HCT116 (cell line): ENCODE measurements around the gene LOXHD1. TPM values are rescaled to one million over a fixed set of nuclear protein-coding genes. Genes with fewer than 3 reads are reported as not detected.

ENCODE experiments used
- ATAC-seq: fragments of 200-7000 bp; cut with Tn5 transposase; 2 replicates; pipeline ENCODE4 v1.9.1; 2020; ENCODE audit warnings: mild to moderate bottlenecking, moderate library complexity
- BruUV-seq: library from RNA; stranded (reverse); fragments of 400-500 nt; replicated peaks from 2 replicates; lab custom pipeline; 2021; lab: Mats Ljungman, UMichigan
- CTCF ChIA-PET: fragments of 300-600 bp; sonication (Branson Sonifier 250); formaldehyde crosslinking; loops from one replicate; lab custom pipeline; 2021; ENCODE audit warnings: antibody characterized with exemption; lab: Charles Lee
- POLR2A ChIA-PET: fragments of 300-600, 350-600 bp; sonication (Branson Sonifier 250); formaldehyde crosslinking; loops from one replicate; lab custom pipeline; 2021; ENCODE audit warnings: antibody characterized with exemption; lab: Charles Lee
- RAD21 ChIA-PET, 2 experiments: fragments of 300-600 bp; sonication (Branson Sonifier 250); formaldehyde crosslinking; loops; one replicate each; lab custom pipeline; 2023; ENCODE audit warnings: low total read pairs in 2 of 2; ENCODE audit not compliant: uncharacterized antibody in 2 of 2, unreplicated experiment in 2 of 2, low non-redundant PET in 1 of 2; lab: Charles Lee
- DNase-seq: peaks from one replicate; pipeline ENCODE4 v3.0.0-alpha.2; 2010; ENCODE audit warnings: low read depth, low spot score
- H2AFZ ChIP-seq: fragments of 200-600 bp; shearing (Covaris generic), sonication (generic); 2 replicates; pipeline ENCODE4 v1.6.1; 2017; ENCODE audit warnings: low read depth, mixed run types, mixed read lengths, antibody characterized with exemption, low read length; ENCODE audit not compliant: poor library complexity, severe bottlenecking
- H3K27ac ChIP-seq: 2 replicates; pipeline ENCODE4 v1.5.1; 2012; ENCODE audit warnings: low read depth, low read length
- H3K27me3 ChIP-seq: fragments of 200-600 bp; sonication (generic); 2 replicates; pipeline ENCODE4 v1.6.1; 2016; ENCODE audit warnings: mixed run types, low read length, mixed read lengths; ENCODE audit not compliant: insufficient read depth
- H3K36me3 ChIP-seq, 2 experiments: fragments of 200-500 bp in 1 of 2; fragments of 200-600 bp in 1 of 2; sonication (Bioruptor generic) in 1 of 2; sonication (generic) in 1 of 2; 2 replicates each; pipeline versions ENCODE4 v1.5.1 to v1.6.1; 2014 to 2016; ENCODE audit warnings: low read length in 2 of 2, inconsistent platforms in 1 of 2, mixed read lengths in 1 of 2, mixed run types in 1 of 2; ENCODE audit not compliant: insufficient read depth in 2 of 2, control insufficient read depth in 1 of 2
- H3K4me1 ChIP-seq, 2 experiments: fragments of 200-600 bp in 1 of 2; sonication (generic) in 1 of 2; 2 replicates each; pipeline versions ENCODE4 v1.5.1 to v1.6.1; 2012 to 2017; ENCODE audit warnings: low read length in 2 of 2, inconsistent platforms in 1 of 2, mild to moderate bottlenecking in 1 of 2, mixed read lengths in 1 of 2, mixed run types in 1 of 2, moderate library complexity in 1 of 2; ENCODE audit not compliant: insufficient read depth in 2 of 2, control insufficient read depth in 1 of 2
- H3K4me2 ChIP-seq: fragments of 200-600 bp; sonication (generic); 2 replicates; pipeline ENCODE4 v1.6.1; 2017; ENCODE audit warnings: mixed run types, low read length, mixed read lengths
- H3K4me3 ChIP-seq, 2 experiments: fragments of 200-600 bp in 1 of 2; sonication (generic) in 1 of 2; replicated peaks in 1 of 2; 2 replicates each; pipeline ENCODE4 v1.5.1; 2011 to 2016; ENCODE audit warnings: low read length in 2 of 2, control low read depth in 1 of 2, low read depth in 1 of 2, mild to moderate bottlenecking in 1 of 2, mixed read lengths in 1 of 2, mixed run types in 1 of 2
- H3K79me2 ChIP-seq: fragments of 200-600 bp; sonication (generic); 2 replicates; pipeline ENCODE4 v1.6.1; 2017; ENCODE audit warnings: mild to moderate bottlenecking, mixed run types, low read length, moderate library complexity, mixed read lengths; ENCODE audit not compliant: insufficient read depth
- H3K9ac ChIP-seq: fragments of 200-600 bp; sonication (generic); 2 replicates; pipeline ENCODE4 v1.6.1; 2016; ENCODE audit warnings: low read length, mixed read lengths
- H3K9me2 ChIP-seq: fragments of 200-600 bp; sonication (generic), shearing (Covaris generic); 2 replicates; pipeline ENCODE4 v1.6.1; 2017; ENCODE audit warnings: mixed run types, mild to moderate bottlenecking, moderate library complexity; ENCODE audit not compliant: insufficient read depth
- H3K9me3 ChIP-seq, 2 experiments: fragments of 200-500 bp in 1 of 2; fragments of 200-600 bp in 1 of 2; sonication (Bioruptor generic) in 1 of 2; sonication (generic) in 1 of 2; 2 replicates each; pipeline ENCODE4 v1.6.1; 2014 to 2017; ENCODE audit warnings: low read length in 2 of 2, mixed read lengths in 2 of 2, inconsistent platforms in 1 of 2, low read depth in 1 of 2, mild to moderate bottlenecking in 1 of 2, mixed run types in 1 of 2, moderate library complexity in 1 of 2; ENCODE audit not compliant: control insufficient read depth in 1 of 2, insufficient read depth in 1 of 2
- H4K20me1 ChIP-seq: fragments of 200-600 bp; sonication (generic), shearing (Covaris generic); 2 replicates; pipeline ENCODE4 v1.6.1; 2017; ENCODE audit warnings: mixed run types, mild to moderate bottlenecking, moderate library complexity; ENCODE audit not compliant: insufficient read depth
- CEBPB ChIP-seq: IDR thresholded peaks from 2 replicates; pipeline ENCODE4 v1.6.1; 2012; ENCODE audit warnings: low read depth
- EZH2 ChIP-seq: fragments of 200-600 bp; sonication (generic); IDR thresholded peaks from 2 replicates; pipeline ENCODE4 v1.6.1; 2017; ENCODE audit warnings: antibody characterized with exemption, mixed run types
- EZH2phosphoT487 ChIP-seq: fragments of 200-600 bp; IDR thresholded peaks from 2 replicates; pipeline ENCODE4 v1.6.1; 2018; ENCODE audit warnings: antibody characterized with exemption, borderline replicate concordance
- FOSL1 ChIP-seq: IDR thresholded peaks from 2 replicates; pipeline ENCODE4 v1.6.1; 2012; ENCODE audit warnings: low read depth
- POLR2A ChIP-seq: IDR thresholded peaks from 2 replicates; pipeline ENCODE4 v1.7.0; 2011; ENCODE audit warnings: borderline replicate concordance; ENCODE audit not compliant: insufficient read depth, insufficient read length; ENCODE audit errors: extremely low read depth
- RAD21 ChIP-seq: IDR thresholded peaks from 2 replicates; pipeline ENCODE4 v1.6.1; 2012; ENCODE audit warnings: low read depth, mild to moderate bottlenecking
- SP1 ChIP-seq: IDR thresholded peaks from 2 replicates; pipeline ENCODE4 v1.6.1; 2012; ENCODE audit warnings: low read depth
- TCF7L2 ChIP-seq: IDR thresholded peaks from 2 replicates; pipeline ENCODE4 v1.7.0; 2011; ENCODE audit warnings: borderline replicate concordance, inconsistent platforms; ENCODE audit not compliant: insufficient read depth, insufficient read length; ENCODE audit errors: extremely low read depth
- YY1 ChIP-seq: IDR thresholded peaks from 2 replicates; pipeline ENCODE4 v1.6.1; 2011; ENCODE audit warnings: low read length, low read depth, moderate library complexity, mild to moderate bottlenecking; ENCODE audit not compliant: insufficient replicate concordance; ENCODE audit errors: extremely low read depth
- ZBTB33 ChIP-seq: IDR thresholded peaks from 2 replicates; pipeline ENCODE4 v1.6.1; 2011; ENCODE audit warnings: mild to moderate bottlenecking, low read length, moderate library complexity; ENCODE audit not compliant: insufficient replicate concordance; ENCODE audit errors: extremely low read depth
- ZFX ChIP-seq: fragments of 450-650 bp; IDR thresholded peaks from 2 replicates; pipeline ENCODE4 v1.6.1; 2017
- ZNF274 ChIP-seq: fragments of 200-500 bp; sonication (Bioruptor generic); IDR thresholded peaks from 2 replicates; pipeline ENCODE4 v1.6.1; 2014; ENCODE audit warnings: mild to moderate bottlenecking, low read depth, low read length, inconsistent platforms
- intact Hi-C: fragments of 100-400 bp; cut with micrococcal nuclease; formaldehyde crosslinking; loops from 2 replicates; pipeline ENCODE4 v1.10.0; 2022
- total RNA-seq: library from RNA; stranded (reverse); gene quantifications from one replicate; pipeline ENCODE4 v1.2.1, GENCODE V29; 2021; ENCODE audit not compliant: unreplicated experiment
- TF ChIP-seq, protein P1 (sequence below): IDR thresholded peaks from 2 replicates; pipeline ENCODE4 v1.6.1; 2012; ENCODE audit warnings: low read depth

The LOXHD1 gene
- total RNA-seq, 1 experiment from 2014 or later = not detected

DNA sequence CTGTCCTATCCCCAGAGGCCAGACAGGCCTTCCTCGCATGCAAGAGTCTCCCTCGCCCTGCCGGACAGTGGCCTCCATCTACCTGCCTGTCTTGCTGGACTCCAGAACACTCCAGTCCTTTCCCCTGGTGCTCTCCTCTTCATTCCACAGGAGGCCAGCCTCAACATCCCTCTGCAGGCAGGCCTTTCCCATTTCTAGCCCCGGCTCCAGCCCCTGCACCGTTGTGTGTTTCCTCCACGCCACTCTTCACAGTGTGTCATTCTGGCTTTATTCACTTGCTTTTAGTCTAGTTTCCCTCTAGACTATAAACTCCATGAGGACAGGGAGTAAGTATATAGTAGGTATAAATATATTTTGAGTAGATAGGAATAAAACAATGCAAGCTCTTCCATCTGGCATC lies 81.2 kb downstream of the LOXHD1 start:
- no peak for TF ChIP-seq ZFX
- TF ChIP-seq POLR2A = no peak
- no peak for TF ChIP-seq FOSL1
- no peak for TF ChIP-seq EZH2
- no peak for TF ChIP-seq ZBTB33
- TF ChIP-seq CEBPB = no peak
- TF ChIP-seq EZH2phosphoT487 = no peak
- H3K79me2 ChIP-seq = no peaks in the 10 kb centered on the region
- no TSS peak for BruUV-seq
- H3K36me3 ChIP-seq = no peaks in the 10 kb centered on the region
- H4K20me1 ChIP-seq = no peaks in the 10 kb centered on the region
- POLR2A ChIA-PET = no interaction called here
- intact Hi-C loops = no loop called here
- H3K4me3 ChIP-seq = no peak overlapping the region
- H3K9ac ChIP-seq = no peak overlapping the region
- no peak overlapping the region for H2AFZ ChIP-seq
- DNase-seq (no peak), ATAC-seq (no peak)
- H3K27me3 ChIP-seq = no peaks in the 10 kb centered on the region
- RAD21 ChIA-PET = no interaction called here
- no peak overlapping the region for H3K27ac ChIP-seq
- peaks cover 0 to 6% of the 10 kb centered on the region in 2 experiments; a peak in 1 of 4 replicates for H3K9me3 ChIP-seq
- CTCF ChIA-PET = no interaction called here
- no peaks in the 10 kb centered on the region for H3K4me1 ChIP-seq
- H3K4me2 ChIP-seq = no peak overlapping the region
- no peaks in the 10 kb centered on the region for H3K9me2 ChIP-seq

- CTCF ChIA-PET = no interaction called here
- ATAC-seq = no peak
- TF ChIP-seq TCF7L2 (no peak), ZBTB33 (no peak), ZNF274 (no peak), RAD21 (no peak), ZFX (no peak), SP1 (no peak), POLR2A (no peak), EZH2 (no peak), YY1 (no peak)
- TF ChIP-seq, protein P1, sequence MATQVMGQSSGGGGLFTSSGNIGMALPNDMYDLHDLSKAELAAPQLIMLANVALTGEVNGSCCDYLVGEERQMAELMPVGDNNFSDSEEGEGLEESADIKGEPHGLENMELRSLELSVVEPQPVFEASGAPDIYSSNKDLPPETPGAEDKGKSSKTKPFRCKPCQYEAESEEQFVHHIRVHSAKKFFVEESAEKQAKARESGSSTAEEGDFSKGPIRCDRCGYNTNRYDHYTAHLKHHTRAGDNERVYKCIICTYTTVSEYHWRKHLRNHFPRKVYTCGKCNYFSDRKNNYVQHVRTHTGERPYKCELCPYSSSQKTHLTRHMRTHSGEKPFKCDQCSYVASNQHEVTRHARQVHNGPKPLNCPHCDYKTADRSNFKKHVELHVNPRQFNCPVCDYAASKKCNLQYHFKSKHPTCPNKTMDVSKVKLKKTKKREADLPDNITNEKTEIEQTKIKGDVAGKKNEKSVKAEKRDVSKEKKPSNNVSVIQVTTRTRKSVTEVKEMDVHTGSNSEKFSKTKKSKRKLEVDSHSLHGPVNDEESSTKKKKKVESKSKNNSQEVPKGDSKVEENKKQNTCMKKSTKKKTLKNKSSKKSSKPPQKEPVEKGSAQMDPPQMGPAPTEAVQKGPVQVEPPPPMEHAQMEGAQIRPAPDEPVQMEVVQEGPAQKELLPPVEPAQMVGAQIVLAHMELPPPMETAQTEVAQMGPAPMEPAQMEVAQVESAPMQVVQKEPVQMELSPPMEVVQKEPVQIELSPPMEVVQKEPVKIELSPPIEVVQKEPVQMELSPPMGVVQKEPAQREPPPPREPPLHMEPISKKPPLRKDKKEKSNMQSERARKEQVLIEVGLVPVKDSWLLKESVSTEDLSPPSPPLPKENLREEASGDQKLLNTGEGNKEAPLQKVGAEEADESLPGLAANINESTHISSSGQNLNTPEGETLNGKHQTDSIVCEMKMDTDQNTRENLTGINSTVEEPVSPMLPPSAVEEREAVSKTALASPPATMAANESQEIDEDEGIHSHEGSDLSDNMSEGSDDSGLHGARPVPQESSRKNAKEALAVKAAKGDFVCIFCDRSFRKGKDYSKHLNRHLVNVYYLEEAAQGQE = no peak
Observed at GRCh38 chr18:46574743-46575115, 82.3 kb downstream of the LOXHD1 start.

More at GRCh38 chr18:46574743-46575115, 82.3 kb downstream of the LOXHD1 start:
- no peaks in the 10 kb centered on the region for H3K9me3 ChIP-seq
- H3K36me3 ChIP-seq = no peaks in the 10 kb centered on the region
- intact Hi-C loops = no loop called here
- no peak overlapping the region for H3K4me3 ChIP-seq
- H2AFZ ChIP-seq = no peak overlapping the region
- ChIA-PET POLR2A (no interaction called here), RAD21 (no interaction called here)
- H3K4me1 ChIP-seq = no peaks in the 10 kb centered on the region
- no peaks in the 10 kb centered on the region for H3K27me3 ChIP-seq
- no peaks in the 10 kb centered on the region for H4K20me1 ChIP-seq
- no peak overlapping the region for H3K9ac ChIP-seq
- BruUV-seq = no TSS peak
- H3K4me2 ChIP-seq = no peak overlapping the region
- no peaks in the 10 kb centered on the region for H3K79me2 ChIP-seq
- no peaks in the 10 kb centered on the region for H3K9me2 ChIP-seq
- DNase-seq = no peak
- no peak overlapping the region for H3K27ac ChIP-seq
